ENCODE results near the gene JAKMIP1.

The JAKMIP1 gene

DNA sequence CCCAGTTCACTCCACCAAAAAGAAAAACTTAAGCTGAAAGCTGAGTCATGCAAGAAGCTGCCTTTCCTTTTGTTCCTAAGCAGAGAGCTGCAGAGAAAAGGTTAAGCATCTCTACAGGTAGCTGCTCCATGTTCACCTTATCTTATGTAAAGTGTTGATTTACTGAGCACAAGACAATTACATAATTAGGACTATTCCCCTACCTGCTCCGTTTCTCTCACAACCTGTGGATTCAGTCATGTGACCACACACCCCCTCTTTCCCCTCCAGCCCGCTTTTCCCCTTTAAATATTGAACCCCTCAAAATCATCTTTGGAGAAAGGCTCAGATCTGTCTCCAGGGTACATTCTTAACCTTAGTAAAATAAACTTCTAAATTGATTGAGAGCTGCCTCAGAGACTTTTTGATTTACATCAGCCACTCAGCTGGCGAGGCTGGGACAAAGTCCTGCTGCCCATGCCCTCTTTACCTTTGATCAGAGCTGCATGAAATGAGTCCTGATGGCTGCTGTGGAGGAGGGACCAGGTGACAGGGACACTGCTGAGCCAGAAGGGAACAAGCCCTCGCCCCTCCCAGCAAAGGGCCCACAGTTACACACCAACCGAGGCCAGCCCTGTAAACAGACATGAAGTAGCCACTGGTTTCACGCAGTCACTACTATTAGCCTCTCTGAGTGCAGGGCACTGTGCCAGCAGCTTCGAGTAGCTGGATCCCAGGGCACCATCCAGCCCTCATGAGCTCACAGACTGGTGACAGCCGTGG, 128.2 kb downstream of the JAKMIP1 start:
- no peaks in the 10 kb centered on the region for H3K36me3 Mint-ChIP-seq
- no peaks in the 10 kb centered on the region for H3K9me3 Mint-ChIP-seq
- DNase-seq (ENCODE audit: low spot score in 2 of 2) (no peak), ATAC-seq (ENCODE audit: low read depth) (no peak)
- H3K4me3 Mint-ChIP-seq = no peak overlapping the region
- H3K27me3 Mint-ChIP-seq = peaks cover 4% of the 10 kb centered on the region
- H3K4me1 Mint-ChIP-seq = no peaks in the 10 kb centered on the region
- no peak overlapping the region for H3K27ac Mint-ChIP-seq

DNA sequence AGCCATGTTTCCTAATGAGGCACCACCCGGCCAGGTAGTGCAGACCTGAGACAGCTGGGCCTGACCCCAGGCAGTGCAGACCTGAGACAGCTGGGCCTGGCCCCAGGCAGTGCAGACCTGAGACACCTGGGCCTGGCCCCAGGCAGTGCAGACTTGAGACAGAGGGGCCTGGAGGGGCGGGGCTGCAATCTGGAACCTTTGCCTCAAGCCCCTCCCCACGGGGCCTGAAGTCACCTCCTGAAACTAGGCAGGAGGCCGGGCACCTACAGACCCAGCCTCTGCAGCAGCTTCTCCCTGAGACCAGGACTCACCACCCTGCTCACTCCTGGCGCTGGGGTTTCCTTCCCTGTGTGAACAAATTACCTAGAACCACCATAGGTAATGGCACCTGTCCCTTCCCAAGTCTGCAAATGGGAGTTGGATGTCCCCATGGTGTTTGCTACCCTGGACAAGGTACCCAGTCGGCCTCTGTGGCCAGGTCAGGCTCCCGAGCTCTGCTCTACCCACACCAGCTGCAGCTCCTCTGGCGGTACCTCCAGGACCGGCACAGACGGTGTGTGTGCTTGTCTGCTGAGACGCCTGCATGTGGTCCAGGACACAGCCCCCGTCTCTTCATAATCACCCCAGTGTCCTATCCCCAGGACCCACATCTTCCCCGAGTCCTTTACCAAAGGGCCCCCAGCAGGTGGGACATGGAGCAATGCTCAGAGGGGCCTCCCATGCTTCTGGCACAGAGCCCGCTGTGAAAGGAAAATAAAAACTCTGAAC, 129.0 kb downstream of the JAKMIP1 start:
- H3K9me3 Mint-ChIP-seq = no peaks in the 10 kb centered on the region
- ATAC-seq (ENCODE audit: low read depth) (no peak), DNase-seq (ENCODE audit: low spot score in 2 of 2) (no peak)
- peaks cover 4% of the 10 kb centered on the region for H3K27me3 Mint-ChIP-seq
- H3K4me1 Mint-ChIP-seq = no peaks in the 10 kb centered on the region
- no peak overlapping the region for H3K27ac Mint-ChIP-seq
- H3K36me3 Mint-ChIP-seq = no peaks in the 10 kb centered on the region
- no peak overlapping the region for H3K4me3 Mint-ChIP-seq

DNA sequence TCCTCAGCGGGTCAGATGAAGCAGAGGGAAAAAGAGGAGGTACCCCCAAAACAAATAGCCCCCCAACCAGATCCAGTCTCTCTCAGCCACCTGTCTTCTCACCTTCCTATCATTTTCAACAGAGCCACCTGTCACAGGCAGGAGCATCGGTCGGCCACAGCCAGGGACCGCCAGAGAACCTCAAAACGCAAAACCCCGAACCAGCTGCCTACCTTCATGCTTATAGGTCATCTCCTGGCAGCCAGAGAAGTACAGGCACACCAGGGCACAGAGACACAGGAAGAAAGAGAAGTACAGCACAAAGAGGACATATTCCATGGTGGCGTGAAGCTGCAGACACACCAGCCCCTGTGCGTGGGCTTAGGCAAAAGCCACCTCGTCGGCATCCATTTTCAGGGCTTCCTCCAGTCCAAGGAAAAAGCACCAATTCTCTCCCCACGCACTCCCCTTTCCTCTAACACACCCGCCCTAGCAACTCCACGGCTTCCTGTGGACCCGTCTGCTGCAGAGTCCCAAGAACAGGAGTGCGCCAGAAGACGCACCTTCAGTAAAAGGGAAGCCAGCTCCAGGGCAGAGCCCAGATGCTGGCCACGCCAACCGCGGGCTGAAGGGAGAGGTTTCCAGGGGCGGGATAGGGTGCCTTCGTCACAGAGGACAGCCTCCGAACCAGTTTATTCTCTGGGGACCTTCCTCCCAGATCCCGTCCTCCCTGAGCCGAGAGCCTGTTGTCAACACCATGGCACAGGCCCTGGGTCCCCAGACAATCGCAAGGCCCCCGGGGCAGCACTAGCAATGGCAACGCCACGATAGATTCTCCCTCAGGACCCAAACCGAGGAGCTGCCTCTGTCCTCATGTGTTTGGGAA, 130.3 kb downstream of the JAKMIP1 start:
- no peak for ATAC-seq (ENCODE audit: low read depth)
- Mint-ChIP-seq H3K4me1 (no peaks in the 10 kb centered on the region), H3K9me3 (no peaks in the 10 kb centered on the region), H3K4me3 (no peak overlapping the region), H3K27me3 (peaks cover 4% of the 10 kb centered on the region), H3K36me3 (no peaks in the 10 kb centered on the region), H3K27ac (no peak overlapping the region)
- no peak for DNase-seq (ENCODE audit: low spot score in 2 of 2)

DNA sequence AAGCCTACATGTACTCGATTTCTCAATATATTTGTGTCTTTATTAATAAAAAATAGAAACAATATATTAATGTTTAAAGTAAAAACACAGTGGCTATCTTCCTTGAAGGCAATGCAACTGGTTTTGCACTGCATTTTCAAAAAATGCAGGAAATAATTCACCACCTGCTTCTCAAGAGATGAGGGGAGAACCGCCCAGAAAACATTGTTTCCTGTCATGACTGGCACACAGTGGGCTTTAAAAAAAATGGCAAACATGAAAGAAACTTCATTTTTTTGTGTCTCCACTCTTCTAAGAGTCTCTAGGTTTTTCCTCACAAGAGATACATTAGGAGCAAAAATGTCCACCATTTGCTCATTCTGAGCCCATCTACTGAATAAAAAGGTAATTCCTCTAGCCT, 131.4 kb downstream of the JAKMIP1 start:
- no peaks in the 10 kb centered on the region for H3K36me3 Mint-ChIP-seq
- no peak overlapping the region for H3K4me3 Mint-ChIP-seq
- peaks cover 4% of the 10 kb centered on the region for H3K27me3 Mint-ChIP-seq
- DNase-seq (ENCODE audit: low spot score in 2 of 2) (no peak), ATAC-seq (ENCODE audit: low read depth) (no peak)
- no peaks in the 10 kb centered on the region for H3K9me3 Mint-ChIP-seq
- H3K4me1 Mint-ChIP-seq = no peaks in the 10 kb centered on the region
- H3K27ac Mint-ChIP-seq = no peak overlapping the region

DNA sequence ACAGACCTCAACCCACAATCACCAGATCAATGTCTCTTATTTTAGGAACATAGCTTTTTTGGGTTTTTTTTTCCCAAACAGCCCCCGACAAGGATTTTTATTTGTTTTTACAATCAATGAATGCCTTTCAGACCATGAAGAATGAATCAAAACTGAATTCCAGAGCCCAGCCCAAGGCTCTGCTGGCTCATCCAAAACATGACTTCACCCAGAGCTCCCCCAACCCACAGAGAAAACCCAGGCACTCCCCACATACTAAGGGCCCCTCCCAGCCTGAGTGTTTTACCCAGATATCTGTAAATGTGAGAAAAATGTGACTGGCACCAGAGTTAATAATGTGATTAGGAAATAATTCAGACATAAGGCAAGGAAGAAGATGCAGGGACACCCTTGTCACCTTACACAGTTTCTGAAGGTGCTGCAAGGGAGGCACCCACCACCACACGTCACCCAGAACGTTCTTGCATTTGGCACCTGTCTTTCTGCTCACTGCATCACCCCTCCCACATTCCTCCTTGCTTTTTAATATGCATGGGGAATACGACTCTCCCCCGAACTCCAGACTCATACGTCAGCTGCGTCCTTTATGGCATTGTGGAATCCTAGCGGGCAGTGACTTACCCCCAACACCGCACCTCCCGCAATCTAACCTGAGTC, 134.3 kb downstream of the JAKMIP1 start:
- no peaks in the 10 kb centered on the region for H3K9me3 Mint-ChIP-seq
- peaks cover 4% of the 10 kb centered on the region for H3K27me3 Mint-ChIP-seq
- DNase-seq (ENCODE audit: low spot score in 2 of 2) (no peak), ATAC-seq (ENCODE audit: low read depth) (no peak)
- H3K27ac Mint-ChIP-seq = no peak overlapping the region
- H3K36me3 Mint-ChIP-seq = no peaks in the 10 kb centered on the region
- H3K4me1 Mint-ChIP-seq = no peaks in the 10 kb centered on the region
- no peak overlapping the region for H3K4me3 Mint-ChIP-seq

DNA sequence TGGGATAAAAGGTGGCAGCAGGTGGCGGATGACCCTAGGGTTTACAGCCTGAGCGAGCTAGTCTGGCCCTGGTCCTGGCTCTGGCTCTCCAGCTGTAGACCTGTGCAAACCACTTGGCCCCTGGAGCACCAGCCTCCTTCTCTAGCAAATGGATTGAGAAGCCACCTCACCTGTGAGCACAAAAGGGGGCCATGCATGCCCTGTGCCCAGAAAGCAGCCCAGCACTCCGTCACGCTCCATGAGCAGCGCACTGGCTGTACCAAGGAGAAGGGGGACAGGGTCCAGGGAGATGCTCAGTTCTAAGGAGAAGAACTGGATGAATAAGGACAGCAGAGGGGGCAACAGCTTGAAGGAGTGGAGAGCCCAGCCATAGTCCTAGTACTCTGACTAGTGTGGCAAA, 135.2 kb downstream of the JAKMIP1 start:
- no peak overlapping the region for H3K4me3 Mint-ChIP-seq

DNA sequence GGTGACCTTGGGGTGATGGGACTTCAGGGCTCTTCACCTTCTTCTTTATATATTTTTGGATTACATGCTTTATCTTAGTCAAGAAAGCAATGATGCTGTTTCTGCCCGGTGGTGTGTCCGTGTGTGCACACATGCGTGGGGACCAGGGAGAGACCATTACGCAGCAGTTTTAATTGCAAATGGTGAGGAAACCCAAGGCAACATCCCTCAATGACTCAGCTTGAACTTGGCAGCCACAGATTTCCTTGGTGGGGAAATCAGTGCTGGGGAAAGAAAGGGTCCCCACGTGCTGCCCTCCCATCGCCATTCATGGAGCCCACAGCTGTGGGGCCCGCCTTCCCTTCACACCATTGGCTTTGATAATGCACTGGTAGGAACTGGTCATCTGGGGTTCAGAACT, 136.0 kb downstream of the JAKMIP1 start:
- H3K4me3 Mint-ChIP-seq = no peak overlapping the region
- no peak for DNase-seq (ENCODE audit: low spot score in 2 of 2)
- H3K27ac Mint-ChIP-seq = no peak overlapping the region
- H3K27me3 Mint-ChIP-seq = peaks cover 4% of the 10 kb centered on the region
- no peaks in the 10 kb centered on the region for H3K36me3 Mint-ChIP-seq
- H3K9me3 Mint-ChIP-seq = no peaks in the 10 kb centered on the region
- ATAC-seq (ENCODE audit: low read depth) = no peak
- H3K4me1 Mint-ChIP-seq = no peaks in the 10 kb centered on the region

More for the DNA sequence above, 135.2 kb downstream of the JAKMIP1 start:
- no peaks in the 10 kb centered on the region for H3K36me3 Mint-ChIP-seq
- H3K27ac Mint-ChIP-seq = no peak overlapping the region
- H3K9me3 Mint-ChIP-seq = no peaks in the 10 kb centered on the region
- no peak for DNase-seq (ENCODE audit: low spot score in 2 of 2)
- H3K27me3 Mint-ChIP-seq = peaks cover 4% of the 10 kb centered on the region
- H3K4me1 Mint-ChIP-seq = no peaks in the 10 kb centered on the region
- no peak for ATAC-seq (ENCODE audit: low read depth)

DNA sequence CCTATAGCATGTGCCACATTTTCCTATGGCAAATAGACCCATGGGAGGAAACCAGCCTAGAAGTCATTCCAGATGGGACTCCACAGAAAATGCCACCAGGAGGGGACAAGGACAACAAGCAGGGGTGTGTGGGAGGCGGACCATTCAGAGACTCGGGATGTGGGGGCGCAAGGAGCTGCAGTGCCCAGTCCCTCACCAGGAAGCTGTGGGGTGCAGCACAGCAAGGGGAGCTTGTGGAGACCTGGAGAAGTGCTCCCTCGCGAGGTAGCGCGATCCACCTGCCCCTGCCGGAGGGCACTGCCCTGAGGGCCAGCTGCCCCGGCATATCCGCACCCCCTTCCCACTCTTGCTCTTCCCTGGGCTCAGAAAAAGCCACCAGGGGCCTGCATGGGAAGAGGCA, 136.7 kb downstream of the JAKMIP1 start:
- no peak for DNase-seq (ENCODE audit: low spot score in 2 of 2)
- Mint-ChIP-seq H3K27ac (no peak overlapping the region), H3K4me3 (no peak overlapping the region)

DNA sequence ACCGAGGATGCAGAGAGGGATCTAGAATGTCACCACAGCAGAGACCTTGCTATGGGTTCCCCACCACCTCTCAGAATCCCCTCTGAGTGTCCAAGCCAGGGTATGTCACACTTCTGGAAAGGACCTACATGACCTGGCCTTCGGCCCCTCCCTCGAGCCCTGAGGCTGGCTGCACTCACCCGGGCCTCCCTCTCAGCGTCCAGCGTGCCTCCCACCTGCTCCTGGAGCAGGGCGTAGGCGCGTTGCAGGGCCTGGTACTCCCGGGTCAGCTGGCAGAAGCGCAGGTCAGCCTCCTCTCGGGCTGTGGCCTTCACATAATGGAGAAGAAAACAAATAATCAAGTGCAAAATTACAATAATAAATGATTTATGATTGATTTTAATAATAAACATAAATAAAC, 138.2 kb downstream of the JAKMIP1 start:
- no peak for DNase-seq (ENCODE audit: low spot score in 2 of 2)
- no peak for ATAC-seq (ENCODE audit: low read depth)
- Mint-ChIP-seq H3K27ac (no peak overlapping the region), H3K9me3 (no peaks in the 10 kb centered on the region), H3K4me3 (no peak overlapping the region), H3K4me1 (no peaks in the 10 kb centered on the region), H3K36me3 (no peaks in the 10 kb centered on the region), H3K27me3 (no peaks in the 10 kb centered on the region)

More for the DNA sequence above, 136.7 kb downstream of the JAKMIP1 start:
- Mint-ChIP-seq H3K9me3 (no peaks in the 10 kb centered on the region), H3K27me3 (peaks cover 4% of the 10 kb centered on the region), H3K36me3 (no peaks in the 10 kb centered on the region), H3K4me1 (no peaks in the 10 kb centered on the region)
- ATAC-seq (ENCODE audit: low read depth) = no peak

DNA sequence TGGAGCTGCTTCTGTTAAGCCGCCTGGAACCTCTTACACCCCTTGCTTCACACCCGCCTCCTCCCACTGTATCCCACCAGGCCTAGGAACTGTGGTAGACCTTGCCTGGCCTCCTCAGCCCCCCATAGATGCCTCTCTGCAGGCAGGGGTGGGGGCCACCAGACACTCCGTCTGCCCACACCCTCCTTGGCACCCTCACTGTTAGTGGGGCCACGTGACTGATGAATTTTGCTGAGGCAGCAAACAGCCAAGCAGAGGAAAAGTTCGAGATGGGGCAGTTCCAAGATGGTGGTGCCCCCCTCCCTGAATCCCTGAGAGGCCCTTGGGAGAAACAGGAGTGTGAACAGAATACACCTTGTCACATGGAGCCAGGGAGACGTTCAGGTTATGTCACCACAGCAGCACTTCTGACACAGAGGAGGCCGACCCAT, 141.0 kb downstream of the JAKMIP1 start:
- H3K27ac Mint-ChIP-seq = no peak overlapping the region
- no peaks in the 10 kb centered on the region for H3K27me3 Mint-ChIP-seq
- no peak overlapping the region for H3K4me3 Mint-ChIP-seq
- no peak for DNase-seq (ENCODE audit: low spot score in 2 of 2)
- peaks cover 3% of the 10 kb centered on the region for H3K9me3 Mint-ChIP-seq
- H3K36me3 Mint-ChIP-seq = no peaks in the 10 kb centered on the region
- no peak for ATAC-seq (ENCODE audit: low read depth)
- no peaks in the 10 kb centered on the region for H3K4me1 Mint-ChIP-seq

DNA sequence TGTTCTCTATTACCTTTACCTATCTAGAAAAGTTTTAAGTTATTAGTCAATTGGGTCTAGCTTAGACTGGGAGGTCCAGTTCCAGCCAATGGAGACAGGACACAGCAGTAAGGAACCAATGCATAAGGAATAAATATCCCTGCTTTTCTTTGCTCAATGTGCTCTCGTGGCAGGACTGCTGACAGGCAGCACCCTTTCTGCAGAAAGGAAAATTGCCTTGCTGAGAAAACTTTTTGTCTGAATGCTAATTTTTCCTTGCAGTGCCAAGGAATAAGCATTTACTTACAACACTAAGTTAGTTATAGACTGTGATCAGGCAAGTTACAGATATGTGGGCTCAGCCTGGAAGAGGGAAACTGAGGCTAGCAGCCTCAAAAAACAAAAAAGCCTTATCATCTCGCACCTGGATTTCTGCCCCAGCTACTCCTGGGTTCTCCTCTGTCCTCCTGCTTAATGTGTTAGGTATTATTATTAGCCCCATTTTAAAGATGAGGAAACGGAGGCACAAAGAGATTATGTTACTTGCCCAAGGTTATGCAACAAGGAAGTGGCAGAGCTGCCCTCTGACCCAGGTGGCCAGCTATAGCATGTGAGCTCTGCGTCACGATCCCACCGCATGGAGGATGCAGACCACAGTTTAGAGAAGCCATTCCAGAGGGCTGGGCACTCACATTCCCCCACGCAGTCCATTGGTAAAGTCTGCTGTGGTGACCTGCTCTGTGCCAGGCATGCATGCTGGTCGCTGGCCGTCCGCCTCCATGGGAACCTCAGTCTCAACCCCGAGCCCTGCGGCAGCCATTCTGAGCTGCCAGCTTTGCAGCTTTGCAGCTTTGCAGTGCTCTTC, 141.6 kb downstream of the JAKMIP1 start:
- H3K27me3 Mint-ChIP-seq = no peaks in the 10 kb centered on the region
- no peak overlapping the region for H3K4me3 Mint-ChIP-seq
- DNase-seq (ENCODE audit: low spot score in 2 of 2) (no peak), ATAC-seq (ENCODE audit: low read depth) (no peak)
- H3K9me3 Mint-ChIP-seq = peaks cover 3% of the 10 kb centered on the region
- H3K36me3 Mint-ChIP-seq = no peaks in the 10 kb centered on the region
- H3K4me1 Mint-ChIP-seq = no peaks in the 10 kb centered on the region
- H3K27ac Mint-ChIP-seq = no peak overlapping the region

DNA sequence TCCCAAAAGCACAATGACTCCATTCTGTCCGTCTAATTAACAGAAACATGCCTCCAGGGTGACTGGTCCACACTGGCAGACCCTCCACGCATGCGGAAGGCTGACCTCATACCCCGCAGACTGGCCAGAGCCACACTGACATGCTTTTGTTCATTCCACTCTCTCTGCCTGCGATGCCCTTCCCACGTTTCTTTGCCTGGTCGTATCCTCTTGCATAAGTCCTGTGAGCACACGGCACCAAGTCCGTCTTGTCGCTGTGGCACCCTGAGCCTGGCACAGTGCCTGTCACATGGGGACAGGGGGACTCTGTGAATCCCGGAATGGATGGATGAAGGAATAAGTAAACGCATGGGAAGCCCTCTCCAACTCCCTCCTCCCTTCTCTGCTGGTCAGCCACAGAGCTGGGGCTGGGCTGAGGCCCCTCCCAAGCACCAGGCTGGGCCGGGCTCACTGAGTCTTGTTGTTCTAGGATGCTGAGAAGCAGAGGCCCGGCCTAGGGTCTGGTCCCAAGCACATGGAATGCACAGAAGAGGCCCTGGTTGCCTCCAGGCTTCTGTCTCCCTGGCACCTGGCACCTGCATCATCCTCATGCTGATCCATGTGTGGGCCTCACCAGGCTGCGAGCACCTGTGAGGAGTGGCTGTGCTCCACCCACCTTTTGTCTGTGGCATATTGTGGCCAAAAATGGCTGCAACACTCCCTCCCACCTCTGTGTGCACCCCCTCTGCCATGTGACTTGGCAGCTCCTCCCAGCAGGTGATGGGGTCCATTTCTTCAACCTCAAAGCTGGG, 143.2 kb downstream of the JAKMIP1 start:
- H3K36me3 Mint-ChIP-seq = no peaks in the 10 kb centered on the region
- H3K9me3 Mint-ChIP-seq = peaks cover 3% of the 10 kb centered on the region
- no peak overlapping the region for H3K4me3 Mint-ChIP-seq
- no peaks in the 10 kb centered on the region for H3K4me1 Mint-ChIP-seq
- DNase-seq (ENCODE audit: low spot score in 2 of 2) (no peak), ATAC-seq (ENCODE audit: low read depth) (no peak)
- H3K27me3 Mint-ChIP-seq = no peaks in the 10 kb centered on the region
- H3K27ac Mint-ChIP-seq = no peak overlapping the region

All from memory B cell (primary cell).